ENCODE data around the gene COX6B2.

Gene COX6B2

DNA sequence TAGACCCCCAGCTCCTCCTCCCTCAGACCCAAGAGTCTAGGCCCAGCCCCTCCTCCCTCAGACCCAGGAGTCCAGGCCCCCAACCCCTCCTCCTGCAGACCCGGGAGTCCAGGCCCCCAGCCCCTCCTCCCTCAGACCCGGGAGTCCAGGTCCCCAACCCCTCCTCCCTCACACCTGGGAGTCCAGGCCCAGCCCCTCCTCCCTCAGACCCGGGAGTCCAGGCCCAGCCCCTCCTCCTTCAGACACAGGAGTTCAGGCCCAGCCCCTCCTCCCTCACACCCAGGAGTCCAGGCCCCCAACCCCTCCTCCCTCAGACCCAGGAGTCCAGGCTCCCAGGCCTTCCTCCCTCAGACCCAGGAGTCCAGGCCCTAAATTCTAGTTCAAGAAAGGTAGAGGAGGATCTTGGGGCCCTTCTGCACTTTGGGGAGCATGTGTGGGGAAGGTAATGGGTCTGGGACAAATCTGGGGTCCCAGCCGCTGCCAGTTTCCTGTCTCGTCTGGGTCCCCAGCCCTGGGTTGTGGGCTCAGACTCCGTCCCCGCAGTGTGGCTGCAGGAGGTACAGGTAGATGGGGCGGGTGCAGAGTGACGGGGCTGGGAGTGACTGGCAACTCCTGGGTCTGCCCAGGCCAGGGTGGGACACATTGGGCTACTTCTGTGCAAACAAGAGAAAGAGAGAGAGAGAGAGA lies 18.9 kb upstream of the COX6B2 start:
- in situ Hi-C loops (cut with HindIII; ENCODE audit: low pct_ligation_motif_present, low sequenced_read_pairs): no loop called here
- no peak overlapping the region for H3K4me3 ChIP-seq (ENCODE audit: low read depth, low read length)
- TF ChIP-seq, protein P1, sequence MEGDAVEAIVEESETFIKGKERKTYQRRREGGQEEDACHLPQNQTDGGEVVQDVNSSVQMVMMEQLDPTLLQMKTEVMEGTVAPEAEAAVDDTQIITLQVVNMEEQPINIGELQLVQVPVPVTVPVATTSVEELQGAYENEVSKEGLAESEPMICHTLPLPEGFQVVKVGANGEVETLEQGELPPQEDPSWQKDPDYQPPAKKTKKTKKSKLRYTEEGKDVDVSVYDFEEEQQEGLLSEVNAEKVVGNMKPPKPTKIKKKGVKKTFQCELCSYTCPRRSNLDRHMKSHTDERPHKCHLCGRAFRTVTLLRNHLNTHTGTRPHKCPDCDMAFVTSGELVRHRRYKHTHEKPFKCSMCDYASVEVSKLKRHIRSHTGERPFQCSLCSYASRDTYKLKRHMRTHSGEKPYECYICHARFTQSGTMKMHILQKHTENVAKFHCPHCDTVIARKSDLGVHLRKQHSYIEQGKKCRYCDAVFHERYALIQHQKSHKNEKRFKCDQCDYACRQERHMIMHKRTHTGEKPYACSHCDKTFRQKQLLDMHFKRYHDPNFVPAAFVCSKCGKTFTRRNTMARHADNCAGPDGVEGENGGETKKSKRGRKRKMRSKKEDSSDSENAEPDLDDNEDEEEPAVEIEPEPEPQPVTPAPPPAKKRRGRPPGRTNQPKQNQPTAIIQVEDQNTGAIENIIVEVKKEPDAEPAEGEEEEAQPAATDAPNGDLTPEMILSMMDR (IDR thresholded peaks at IDR 0.05; ENCODE audit: low read depth, low read length, missing control alignments): no peak
- H3K27me3 ChIP-seq (replicated peaks): peaks cover 2% of the 10 kb centered on the region
- H3K27ac ChIP-seq: no peak overlapping the region
- DNase-seq: no peak
- H3K36me3 ChIP-seq (replicated peaks): no peaks in the 10 kb centered on the region

DNA sequence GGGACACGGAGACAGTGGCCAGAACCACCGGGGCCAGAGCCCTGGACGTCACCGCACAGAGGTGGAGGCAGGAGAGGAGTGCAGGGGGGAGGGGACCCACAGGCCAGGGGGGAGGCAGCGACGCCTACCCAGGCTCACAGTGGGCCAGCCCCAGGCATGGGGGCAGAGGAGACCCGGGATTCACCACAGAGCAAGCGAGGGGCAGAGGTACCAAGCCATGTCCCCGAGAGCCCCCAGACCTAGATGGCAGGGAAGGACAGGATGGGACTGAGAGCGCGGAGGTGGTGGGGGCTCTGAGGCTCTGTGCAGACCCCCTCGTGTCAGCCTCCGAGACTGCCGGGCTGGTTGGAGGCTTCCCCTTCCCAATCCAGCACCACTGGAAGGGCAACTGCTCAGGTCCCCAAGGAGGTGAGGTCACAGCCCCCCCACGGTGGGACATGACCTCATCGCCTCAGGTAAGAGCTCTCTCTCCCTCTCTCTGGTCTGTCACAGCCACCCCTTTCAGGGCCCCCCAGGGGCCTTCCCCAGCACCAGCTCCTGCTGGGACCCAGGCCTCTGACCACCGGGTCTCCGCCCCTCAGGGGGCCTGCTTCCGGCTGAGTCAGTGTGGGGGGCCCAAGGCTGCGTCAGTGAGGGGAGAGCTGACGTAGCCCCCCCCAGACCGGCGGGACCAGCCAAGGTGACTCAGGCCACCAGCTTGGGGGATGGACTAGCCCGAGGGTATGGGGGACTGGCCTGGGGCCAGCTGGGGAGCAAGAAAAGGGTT lies 18.0 kb upstream of the COX6B2 start:
- Histone ChIP-seq H3K4me3 (ENCODE audit: low read depth, low read length) (no peak overlapping the region), H3K27ac (no peak overlapping the region), H3K36me3 (replicated peaks) (no peaks in the 10 kb centered on the region), H3K27me3 (replicated peaks) (no peaks in the 10 kb centered on the region)
- TF ChIP-seq, protein P1 (IDR thresholded peaks at IDR 0.05; ENCODE audit: low read depth, low read length, missing control alignments): no peak
- in situ Hi-C loops (cut with HindIII; ENCODE audit: low pct_ligation_motif_present, low sequenced_read_pairs): no loop called here
- peak; percentile 23 for DNase-seq

DNA sequence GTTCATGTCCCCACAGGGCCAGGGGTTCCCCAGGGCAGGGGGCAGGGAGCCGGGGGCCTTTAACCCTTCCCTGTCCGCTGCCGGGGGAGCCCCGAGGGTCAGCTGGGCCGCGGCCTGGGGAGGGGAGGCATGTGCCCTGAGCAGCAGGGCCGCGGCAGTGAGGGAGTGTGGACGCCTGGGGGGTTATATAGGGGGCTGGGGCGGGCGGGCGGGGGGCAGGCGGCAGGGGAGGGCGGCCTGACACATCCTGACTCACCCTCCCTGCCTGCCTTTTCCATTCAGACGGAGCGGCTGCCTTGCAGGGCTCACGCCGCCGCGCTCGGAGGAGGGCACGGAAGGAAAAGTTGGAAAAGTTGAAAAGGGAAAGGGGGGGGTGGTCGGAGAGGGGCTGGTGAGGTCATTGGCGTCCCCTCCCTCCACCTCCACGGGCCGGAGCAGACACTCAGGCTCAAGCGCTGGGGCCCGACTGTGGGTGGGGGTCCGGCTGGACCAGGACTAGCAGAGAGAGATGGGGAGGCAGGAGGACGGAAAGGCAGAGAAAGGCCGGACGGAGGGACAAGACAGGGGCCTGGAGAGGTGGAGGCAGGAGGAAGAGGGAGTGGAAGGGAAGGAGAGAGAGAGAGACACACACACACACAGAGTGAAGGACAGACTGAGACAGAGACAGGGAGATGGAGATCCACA lies 15.9 kb upstream of the COX6B2 start, which contains the start of gene IL11:
Gene IL11 (minus strand): TSS at position 159 of the 684 bp plus-strand sequence. CDS start 153 bp downstream, at position 6.
- in situ Hi-C loops (cut with HindIII; ENCODE audit: low pct_ligation_motif_present, low sequenced_read_pairs): no loop called here
- Histone ChIP-seq H3K27ac (peak within 1 kb of the TSS; percentile 68), H3K36me3 (replicated peaks) (no peaks in the 10 kb centered on the region), H3K4me3 (ENCODE audit: low read depth, low read length) (peak within 1 kb of the TSS; percentile 83), H3K27me3 (replicated peaks) (no peaks in the 10 kb centered on the region)
- peak; percentile 32 for DNase-seq
- TF ChIP-seq, protein P1 (IDR thresholded peaks at IDR 0.05; ENCODE audit: low read depth, low read length, missing control alignments): no peak

DNA sequence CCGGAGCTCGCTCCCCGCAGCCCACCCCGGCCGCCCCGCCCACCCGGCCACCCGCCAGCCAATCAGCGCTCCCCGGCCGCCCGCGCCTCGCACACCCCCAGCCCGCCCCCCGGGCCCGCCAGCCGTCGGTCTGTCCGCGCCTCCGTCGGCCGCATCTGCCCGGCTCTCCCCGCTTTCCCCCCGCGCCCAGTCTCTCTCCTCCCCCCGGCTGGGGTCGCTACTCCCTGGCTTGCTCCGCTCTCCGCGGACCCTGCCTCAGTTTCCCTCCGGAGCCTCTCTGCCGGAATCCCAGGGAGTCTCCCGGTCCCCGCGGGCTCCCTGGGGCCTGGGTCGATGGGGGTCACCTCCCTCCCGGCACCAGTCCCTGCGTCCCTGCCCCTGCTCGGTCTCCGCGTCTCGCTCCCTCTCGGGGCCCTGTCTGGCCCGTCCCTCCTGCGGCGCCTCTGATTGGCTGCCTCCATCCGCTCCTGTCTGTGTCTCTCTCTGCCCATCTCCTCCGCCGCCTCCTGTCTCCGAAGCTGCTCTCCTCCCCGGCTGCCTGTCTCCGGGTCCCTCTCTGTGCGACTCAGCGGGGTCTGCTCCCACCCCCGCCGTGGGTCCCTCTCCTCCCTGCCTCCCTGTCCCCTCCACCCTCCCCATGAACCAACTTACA lies 15.3 kb upstream of the COX6B2 start:
- H3K27ac ChIP-seq: peak overlapping the region; percentile 68
- H3K4me3 ChIP-seq (ENCODE audit: low read depth, low read length): peak overlapping the region; percentile 83
- TF ChIP-seq, protein P1 (IDR thresholded peaks at IDR 0.05; ENCODE audit: low read depth, low read length, missing control alignments): peak; percentile 3
- peak; percentile 74 for DNase-seq
- no peaks in the 10 kb centered on the region for H3K27me3 ChIP-seq (replicated peaks)
- in situ Hi-C loops (cut with HindIII; ENCODE audit: low pct_ligation_motif_present, low sequenced_read_pairs): no loop called here
- H3K36me3 ChIP-seq (replicated peaks): no peaks in the 10 kb centered on the region

DNA sequence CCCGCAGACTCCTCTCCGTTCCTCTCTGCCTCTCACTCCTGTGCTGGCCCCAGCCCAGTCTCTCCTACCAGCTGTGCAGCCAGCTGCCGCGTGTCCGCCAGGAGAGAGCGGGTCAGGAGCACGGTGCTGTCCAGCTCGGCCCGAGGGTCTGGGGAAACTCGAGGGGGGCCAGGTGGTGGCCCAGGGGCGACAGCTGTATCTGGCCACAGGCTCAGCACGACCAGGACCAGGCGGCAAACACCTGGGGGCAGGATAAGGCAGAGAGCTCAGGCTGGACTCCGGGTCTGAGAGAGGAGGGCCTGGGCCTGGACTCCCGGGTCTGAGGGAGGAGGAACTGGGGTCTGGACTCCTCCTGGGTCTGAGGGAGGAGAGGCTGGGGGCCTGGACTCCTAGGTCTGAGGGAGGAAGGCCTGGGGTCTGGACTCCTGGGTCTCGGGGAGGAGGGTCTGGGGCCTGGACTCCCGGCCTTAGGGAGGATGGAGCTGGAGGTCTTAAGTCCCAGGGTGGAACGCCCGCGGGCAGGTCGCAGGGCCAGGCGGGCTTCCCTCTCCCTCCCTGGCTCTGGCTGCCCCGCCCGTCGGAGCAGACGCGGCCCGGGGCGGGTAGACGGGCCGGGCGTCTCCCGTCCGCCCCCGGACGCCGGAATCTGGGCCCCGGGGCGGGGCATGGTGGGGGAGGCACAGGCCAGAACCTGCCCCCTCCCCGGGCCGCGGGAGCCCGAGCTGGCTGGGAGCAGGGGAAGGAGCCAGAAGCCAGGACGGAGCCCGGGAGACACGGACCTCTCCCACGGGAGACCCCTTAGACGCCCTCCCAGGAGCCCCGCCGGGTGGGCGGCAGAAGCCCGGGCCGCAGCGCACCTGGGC lies 14.4 kb upstream of the COX6B2 start:
- in situ Hi-C loops (cut with HindIII; ENCODE audit: low pct_ligation_motif_present, low sequenced_read_pairs): no loop called here
- peak; percentile 16 for DNase-seq
- Histone ChIP-seq H3K27me3 (replicated peaks) (no peaks in the 10 kb centered on the region), H3K27ac (no peak overlapping the region), H3K36me3 (replicated peaks) (no peaks in the 10 kb centered on the region), H3K4me3 (ENCODE audit: low read depth, low read length) (peak overlapping the region; percentile 83)
- TF ChIP-seq, protein P1 (IDR thresholded peaks at IDR 0.05; ENCODE audit: low read depth, low read length, missing control alignments): no peak
